H9 (cell line): ENCODE data around the gene PRG2. TPM values are rescaled to one million over a fixed set of nuclear protein-coding genes. Genes with fewer than 3 reads are reported as not detected.

Experiments used
- DNase-seq: peaks from one replicate; pipeline ENCODE4 v3.0.0-alpha.2; 2017
- H2AFZ ChIP-seq: one replicate; pipeline ENCODE4 v1.6.1; 2013; ENCODE audit warnings: mild to moderate bottlenecking, low read length, control low read depth, moderate library complexity
- H2AK5ac ChIP-seq: 2 replicates; pipeline ENCODE4 v1.6.1; 2013; ENCODE audit warnings: low read length, control low read depth, mixed read lengths; ENCODE audit not compliant: insufficient read length
- H2BK120ac ChIP-seq: one replicate; pipeline ENCODE4 v1.6.1; 2013; ENCODE audit warnings: low read depth, mild to moderate bottlenecking, low read length, control low read depth, inconsistent platforms; ENCODE audit not compliant: poor library complexity, severe bottlenecking
- H2BK12ac ChIP-seq: 2 replicates; pipeline ENCODE4 v1.6.1; 2013; ENCODE audit warnings: low read length, control low read depth, mixed read lengths, low read depth; ENCODE audit not compliant: insufficient read length
- H2BK15ac ChIP-seq: 2 replicates; pipeline ENCODE4 v1.6.1; 2013; ENCODE audit warnings: low read depth, low read length, control low read depth
- H2BK20ac ChIP-seq: one replicate; pipeline ENCODE4 v1.6.1; 2013; ENCODE audit warnings: low read depth, mild to moderate bottlenecking, low read length, control low read depth, inconsistent platforms; ENCODE audit not compliant: poor library complexity, severe bottlenecking
- H2BK5ac ChIP-seq: 2 replicates; pipeline ENCODE4 v1.6.1; 2013; ENCODE audit warnings: low read length, control low read depth, mixed read lengths; ENCODE audit not compliant: insufficient read length
- H3K14ac ChIP-seq: 2 replicates; pipeline ENCODE4 v1.6.1; 2013; ENCODE audit warnings: low read length, control low read depth; ENCODE audit not compliant: insufficient read depth
- H3K18ac ChIP-seq: 2 replicates; pipeline ENCODE4 v1.6.1; 2013; ENCODE audit warnings: low read depth, mild to moderate bottlenecking, mixed read lengths, low read length, control low read depth; ENCODE audit not compliant: insufficient read length
- H3K23ac ChIP-seq: 2 replicates; pipeline ENCODE4 v1.6.1; 2013; ENCODE audit warnings: low read length, control low read depth, mixed read lengths, low read depth; ENCODE audit not compliant: insufficient read length
- H3K23me2 ChIP-seq: 2 replicates; pipeline ENCODE4 v1.6.1; 2013; ENCODE audit warnings: low read depth, mild to moderate bottlenecking, mixed read lengths, low read length, control low read depth; ENCODE audit not compliant: insufficient read length, poor library complexity, severe bottlenecking
- H3K27ac ChIP-seq: 2 replicates; pipeline ENCODE4 v1.5.1; 2013; ENCODE audit warnings: low read length, control low read depth, mixed read lengths, low read depth; ENCODE audit not compliant: insufficient read length
- H3K27me3 ChIP-seq: 2 replicates; pipeline ENCODE4 v1.6.1; 2013; ENCODE audit warnings: low read length, control low read depth, inconsistent platforms; ENCODE audit not compliant: insufficient read depth
- H3K4ac ChIP-seq: 2 replicates; pipeline ENCODE4 v1.6.1; 2013; ENCODE audit warnings: low read depth, mild to moderate bottlenecking, control low read depth, inconsistent platforms, low read length, moderate library complexity
- H3K4me1 ChIP-seq: 2 replicates; pipeline ENCODE4 v1.6.1; 2013; ENCODE audit warnings: low read length, control low read depth, inconsistent platforms; ENCODE audit not compliant: insufficient read depth
- H3K4me2 ChIP-seq: 2 replicates; pipeline ENCODE4 v1.6.1; 2013; ENCODE audit warnings: low read length, control low read depth, mixed read lengths; ENCODE audit not compliant: insufficient read length, insufficient read depth
- H3K56ac ChIP-seq: 2 replicates; pipeline ENCODE4 v1.6.1; 2013; ENCODE audit warnings: low read depth, mild to moderate bottlenecking, mixed read lengths, low read length, control low read depth; ENCODE audit not compliant: insufficient read length
- H3K79me1 ChIP-seq: 2 replicates; pipeline ENCODE4 v1.6.1; 2013; ENCODE audit warnings: low read depth, mild to moderate bottlenecking, moderate library complexity, low read length, control low read depth, inconsistent platforms; ENCODE audit not compliant: insufficient read depth, poor library complexity, severe bottlenecking
- H3K79me2 ChIP-seq: 2 replicates; pipeline ENCODE4 v1.6.1; 2013; ENCODE audit warnings: low read length, control low read depth, inconsistent platforms; ENCODE audit not compliant: insufficient read depth
- H3K9ac ChIP-seq: 2 replicates; pipeline ENCODE4 v1.6.1; 2013; ENCODE audit warnings: low read length, control low read depth, mixed read lengths; ENCODE audit not compliant: insufficient read length; ENCODE audit errors: extremely low read depth
- H3K9me3 ChIP-seq: one replicate; pipeline ENCODE4 v1.6.1; 2013; ENCODE audit warnings: low read depth, low read length, inconsistent platforms; ENCODE audit not compliant: control insufficient read depth
- H3T11ph ChIP-seq: one replicate; pipeline ENCODE4 v1.6.1; 2013; ENCODE audit warnings: mild to moderate bottlenecking, low read length, control low read depth, inconsistent platforms
- H4K20me1 ChIP-seq: one replicate; pipeline ENCODE4 v1.6.1; 2013; ENCODE audit not compliant: control insufficient read depth, insufficient read length, insufficient read depth
- H4K5ac ChIP-seq: 2 replicates; pipeline ENCODE4 v1.6.1; 2013; ENCODE audit warnings: low read depth, mild to moderate bottlenecking, mixed read lengths, low read length, control low read depth; ENCODE audit not compliant: insufficient read length
- H4K8ac ChIP-seq: replicated peaks from 2 replicates; pipeline ENCODE4 v1.6.1; 2013; ENCODE audit warnings: low read length, control low read depth, mixed read lengths, low read depth; ENCODE audit not compliant: insufficient read length
- H4K91ac ChIP-seq: 2 replicates; pipeline ENCODE4 v1.6.1; 2013; ENCODE audit warnings: low read depth, mild to moderate bottlenecking, moderate library complexity, mixed read lengths, low read length, control low read depth; ENCODE audit not compliant: insufficient read length
- H3K27ac Mint-ChIP-seq, 3 experiments: 2 replicates in 2 of 3; 3 replicates in 1 of 3; pipeline ENCODE4 v1.8.0; 2020 to 2021; ENCODE audit warnings: mixed read lengths in 3 of 3, mild to moderate bottlenecking in 1 of 3, moderate library complexity in 1 of 3
- H3K27me3 Mint-ChIP-seq: 2 replicates; pipeline ENCODE4 v1.8.0; 2021; ENCODE audit warnings: low read depth, mild to moderate bottlenecking, moderate library complexity, mixed read lengths
- H3K36me3 Mint-ChIP-seq, 3 experiments: 2 replicates in 2 of 3; 3 replicates in 1 of 3; pipeline ENCODE4 v1.8.0; 2020 to 2021; ENCODE audit warnings: low read depth in 3 of 3, mixed read lengths in 3 of 3; ENCODE audit not compliant: insufficient read depth in 1 of 3
- H3K4me1 Mint-ChIP-seq, 2 experiments: 2 replicates each; pipeline ENCODE4 v1.8.0; 2020; ENCODE audit warnings: mixed read lengths in 2 of 2
- H3K4me3 Mint-ChIP-seq, 2 experiments: 2 replicates in 1 of 2; 3 replicates in 1 of 2; pipeline ENCODE4 v1.8.0; 2020 to 2021; ENCODE audit warnings: mild to moderate bottlenecking in 2 of 2, mixed read lengths in 2 of 2, moderate library complexity in 1 of 2
- H3K9me3 Mint-ChIP-seq, 2 experiments: 2 replicates in 1 of 2; 3 replicates in 1 of 2; pipeline ENCODE4 v1.8.0; 2020; ENCODE audit warnings: mild to moderate bottlenecking in 2 of 2, mixed read lengths in 2 of 2, moderate library complexity in 1 of 2
- CTCF ChIP-seq: fragments of 200-600 bp; sonication (generic); conservative IDR thresholded peaks from 3 replicates; pipeline ENCODE4 v1.8.0; 2021; ENCODE audit warnings: antibody characterized with exemption, mild to moderate bottlenecking
- WGBS: extraction: QIAGEN DNeasy Blood & Tissue Kit; methylation state at CpG from one replicate; pipeline ENCODE4 v1.1.7; 2013; ENCODE audit warnings: missing lambda C conversion rate, low lambda C conversion rate, mixed read lengths; ENCODE audit not compliant: insufficient read length; ENCODE audit errors: extremely low coverage; 5-methylcytosine and 5-hydroxymethylcytosine counted together
- total RNA-seq: library from RNA; stranded (reverse); gene quantifications from 2 replicates; pipeline ENCODE4 v1.2.1, GENCODE V29; 2021

Gene PRG2
- total RNA-seq, 1 experiment from 2014 or later, result not detected

GRCh38 chr11:57426439-57426928, 36.0 kb upstream of the PRG2 start:
- H2AK5ac ChIP-seq, result no peak overlapping the region
- peak overlapping the region; percentile 74; the same call in 1 of the 2 replicates for H3K14ac ChIP-seq
- H3K4me2 ChIP-seq, result peak overlapping the region; percentile 60
- no peak overlapping the region for H3K56ac ChIP-seq
- H3K4me1 Mint-ChIP-seq, result peaks cover 27 to 32% of the 10 kb centered on the region in 2 experiments
- H3K9me3 Mint-ChIP-seq, result no peaks in the 10 kb centered on the region
- H3K4me1 ChIP-seq, result peaks cover 2% of the 10 kb centered on the region; the same call in 1 of the 2 replicates
- peaks cover 3% of the 10 kb centered on the region; the same call in 1 of the 2 replicates for H3K27me3 ChIP-seq
- no peak overlapping the region for H4K5ac ChIP-seq
- H3K27me3 Mint-ChIP-seq, result peaks cover 43% of the 10 kb centered on the region
- H4K91ac ChIP-seq, result no peak overlapping the region
- H3K23me2 ChIP-seq, result peaks cover 6% of the 10 kb centered on the region
- no peaks in the 10 kb centered on the region for H3K9me3 ChIP-seq
- H4K20me1 ChIP-seq, result no peaks in the 10 kb centered on the region
- no peak overlapping the region for H2BK120ac ChIP-seq
- peak; percentile 34 for DNase-seq
- H2BK15ac ChIP-seq, result no peak overlapping the region
- no peak overlapping the region for H3K27ac Mint-ChIP-seq
- H3K27ac ChIP-seq, result no peak overlapping the region
- H3K4ac ChIP-seq, result no peak overlapping the region
- H2BK12ac ChIP-seq, result no peak overlapping the region
- no CpG with 5 or more reads among the region's 16 CpGs for WGBS
- H2AFZ ChIP-seq, result no peak overlapping the region
- H4K8ac ChIP-seq, result no peak overlapping the region
- no peak overlapping the region for H2BK5ac ChIP-seq
- TF ChIP-seq CTCF, result no peak
- no peaks in the 10 kb centered on the region for H3K79me2 ChIP-seq
- no peaks in the 10 kb centered on the region for H3K79me1 ChIP-seq
- no peak overlapping the region for H2BK20ac ChIP-seq
- no peak overlapping the region for H3K9ac ChIP-seq
- no peak overlapping the region for H3K18ac ChIP-seq
- no peak overlapping the region for H3T11ph ChIP-seq
- H3K36me3 Mint-ChIP-seq, result peaks cover 11 to 21% (median 19%) of the 10 kb centered on the region in 3 experiments
- peak overlapping the region; percentile 68 to 83 for H3K4me3 Mint-ChIP-seq
- H3K23ac ChIP-seq, result no peak overlapping the region
